GM12891 (cell line): ENCODE measurements around the gene ADGRG4.

Source experiments
- POLR2A ChIP-seq: IDR thresholded peaks from 2 replicates; pipeline ENCODE4 v1.6.1; 2011; ENCODE audit warnings: low read depth, low read length, control low read depth
- POLR2AphosphoS5 ChIP-seq: IDR thresholded peaks from 2 replicates; pipeline ENCODE4 v1.6.1; 2011; ENCODE audit warnings: low read depth, low read length, control low read depth

DNA sequence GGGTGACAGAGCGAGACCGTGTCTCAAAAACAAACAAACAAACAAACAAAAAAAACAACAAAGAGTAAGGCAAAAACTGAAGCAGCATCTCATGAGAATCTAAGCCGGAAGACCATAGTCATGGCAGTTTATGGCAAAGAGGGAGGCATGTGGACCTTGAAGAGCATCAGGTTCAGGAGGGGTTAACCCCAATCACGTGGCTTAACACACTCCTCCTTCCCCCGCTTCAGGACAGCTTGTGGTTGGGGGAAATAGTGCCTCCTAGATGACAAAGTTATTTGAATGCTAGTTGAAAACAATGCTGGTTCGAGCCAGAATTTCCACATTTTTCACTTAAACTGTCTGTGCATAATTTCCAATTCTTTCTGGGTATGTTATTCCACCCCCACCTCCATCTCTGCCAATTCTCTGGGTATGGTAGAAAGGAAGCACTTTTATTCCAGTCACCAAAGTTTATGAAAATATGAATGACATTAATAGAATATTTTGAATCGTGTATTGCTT, 37.9 kb upstream of the ADGRG4 start:
- TF ChIP-seq POLR2A (no peak), POLR2AphosphoS5 (no peak)
